Endodermal cell (in vitro differentiated cells): ENCODE results near the gene CUX1. TPM values are rescaled to one million over a fixed set of nuclear protein-coding genes. Genes with fewer than 3 reads are reported as not detected.
"Not testable (repeated sequence)": the region's sequence is repeated elsewhere in the genome, so short reads cannot be mapped to it uniquely, and the experiment has no call there.

Source experiments
- DNase-seq: peaks from one replicate; pipeline ENCODE4 v3.0.0-alpha.2; 2017
- H3K27ac ChIP-seq: 2 replicates; pipeline ENCODE4 v1.5.1; 2013; ENCODE audit warnings: mild to moderate bottlenecking, low read depth, low read length, moderate library complexity
- H3K27me3 ChIP-seq: 2 replicates; pipeline ENCODE4 v1.6.1; 2013; ENCODE audit warnings: mild to moderate bottlenecking, low read length, moderate library complexity; ENCODE audit not compliant: insufficient read depth, control insufficient read depth, poor library complexity, severe bottlenecking
- H3K36me3 ChIP-seq: 2 replicates; pipeline ENCODE4 v1.7.0; 2013; ENCODE audit warnings: mild to moderate bottlenecking, low read length, moderate library complexity; ENCODE audit not compliant: control insufficient read depth, insufficient read depth
- H3K4me1 ChIP-seq: one replicate; pipeline ENCODE4 v1.7.0; 2013; ENCODE audit warnings: low read length; ENCODE audit not compliant: control insufficient read depth, insufficient read depth
- H3K4me3 ChIP-seq: 2 replicates; pipeline ENCODE4 v1.5.1; 2013; ENCODE audit warnings: mild to moderate bottlenecking, low read length, moderate library complexity
- H3K9ac ChIP-seq: 2 replicates; pipeline ENCODE4 v1.6.1; 2013; ENCODE audit warnings: mild to moderate bottlenecking, low read length, moderate library complexity; ENCODE audit not compliant: poor library complexity, severe bottlenecking; ENCODE audit errors: extremely low read depth
- H3K9me3 ChIP-seq: 2 replicates; pipeline ENCODE4 v1.6.1; 2013; ENCODE audit warnings: mild to moderate bottlenecking, low read length, moderate library complexity; ENCODE audit not compliant: control insufficient read depth
- H3K27ac Mint-ChIP-seq: 2 replicates; pipeline ENCODE4 v1.8.0; 2020; ENCODE audit warnings: mixed read lengths
- H3K27me3 Mint-ChIP-seq: 2 replicates; pipeline ENCODE4 v1.8.0; 2021; ENCODE audit warnings: mild to moderate bottlenecking, mixed read lengths; ENCODE audit not compliant: insufficient read depth
- H3K36me3 Mint-ChIP-seq: 2 replicates; pipeline ENCODE4 v1.8.0; 2020; ENCODE audit warnings: low read depth, mixed read lengths
- H3K4me1 Mint-ChIP-seq: 2 replicates; pipeline ENCODE4 v1.8.0; 2020; ENCODE audit warnings: mixed read lengths
- H3K4me3 Mint-ChIP-seq: 2 replicates; pipeline ENCODE4 v1.8.0; 2020; ENCODE audit warnings: mild to moderate bottlenecking, moderate library complexity, mixed read lengths
- H3K9me3 Mint-ChIP-seq: 2 replicates; pipeline ENCODE4 v1.8.0; 2020; ENCODE audit warnings: mild to moderate bottlenecking, mixed read lengths
- WGBS, 2 experiments: methylation state at CpG; one replicate each; pipeline versions ENCODE4 v1.1.5 to v1.1.7; 2013; ENCODE audit warnings: missing lambda C conversion rate in 2 of 2, mixed read lengths in 1 of 2; ENCODE audit not compliant: insufficient coverage in 1 of 2, insufficient read length in 1 of 2; 5-methylcytosine and 5-hydroxymethylcytosine counted together
- total RNA-seq, 2 donors: library from RNA; stranded (reverse); fragmentation: NEBNext Ultra II Directional in 1 of 2; extraction: Animal tissue kit (Norgen Biotek cat#: 25700) in 1 of 2; gene quantifications; 2 replicates in 1 of 2; 3 replicates in 1 of 2; pipeline ENCODE4 v1.2.1, GENCODE V29; 2021
- TF ChIP-seq, protein P1 (sequence below): fragments of 200-600 bp; sonication (generic); conservative IDR thresholded peaks from 2 replicates; pipeline ENCODE4 v1.5.0; 2021; ENCODE audit warnings: antibody characterized with exemption, mild to moderate bottlenecking

The CUX1 gene
- total RNA-seq, 2 donors from 2014 or later: 85.1 to 108 TPM

DNA sequence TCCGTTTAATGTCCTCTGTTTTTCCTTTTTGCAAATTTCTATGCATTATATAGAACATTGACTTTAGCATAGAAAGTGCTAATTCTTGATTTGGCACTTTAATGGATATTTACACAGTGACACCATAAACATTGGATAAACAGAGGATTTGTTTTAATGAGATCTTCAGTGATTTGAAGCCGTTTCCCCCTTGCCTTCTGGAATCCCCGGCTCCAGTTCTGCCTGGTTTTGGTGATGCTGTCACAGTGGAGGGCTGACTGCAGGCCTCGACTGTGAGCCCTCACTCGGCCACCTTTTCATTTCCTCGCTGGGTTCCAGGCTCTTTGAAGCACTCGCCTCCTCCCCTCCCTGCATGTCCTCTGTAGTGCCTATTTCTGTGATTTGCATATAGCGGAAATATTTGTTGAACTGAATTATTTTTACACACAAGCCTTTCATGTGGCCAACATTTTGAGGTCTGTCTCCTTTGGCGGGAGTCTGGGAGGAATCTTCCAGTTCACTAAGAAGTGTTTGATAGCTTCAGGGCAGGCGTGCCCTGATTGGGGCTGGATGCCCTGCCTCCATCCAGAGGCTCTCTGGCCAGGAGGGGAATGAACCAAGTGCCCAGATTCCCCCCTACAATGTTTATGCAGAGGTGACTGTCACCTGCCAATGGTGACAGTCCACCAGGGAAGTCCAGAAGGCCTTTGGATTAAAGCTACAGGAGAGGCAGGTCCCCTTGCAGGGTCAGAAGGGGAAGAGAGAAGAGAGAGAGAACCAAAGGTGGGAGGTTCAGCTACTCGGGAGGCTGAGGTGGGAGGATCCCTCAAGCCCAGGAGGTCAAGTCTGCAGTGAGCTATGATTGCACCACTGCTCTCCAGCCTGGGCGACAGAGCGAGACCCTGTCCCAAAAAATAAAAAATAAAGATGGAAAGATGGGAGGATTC is 67.5 kb downstream of the CUX1 start:
- Mint-ChIP-seq H3K4me1 (peaks cover 38% of the 10 kb centered on the region), H3K4me3 (no peak overlapping the region), H3K27me3 (no peaks in the 10 kb centered on the region), H3K36me3 (peaks cover 7% of the 10 kb centered on the region), H3K9me3 (no peaks in the 10 kb centered on the region), H3K27ac (peak overlapping the region; percentile 52)
- no peaks in the 10 kb centered on the region for H3K36me3 ChIP-seq
- 88 to 89% methylated on average over 8 to 13 of the region's 13 CpGs for WGBS, 2 experiments
- H3K27ac ChIP-seq: no peak overlapping the region
- peaks cover 12% of the 10 kb centered on the region for H3K4me1 ChIP-seq
- H3K9ac ChIP-seq: no peak overlapping the region
- no peak for DNase-seq
- no peak overlapping the region for H3K4me3 ChIP-seq
- TF ChIP-seq, protein P1, sequence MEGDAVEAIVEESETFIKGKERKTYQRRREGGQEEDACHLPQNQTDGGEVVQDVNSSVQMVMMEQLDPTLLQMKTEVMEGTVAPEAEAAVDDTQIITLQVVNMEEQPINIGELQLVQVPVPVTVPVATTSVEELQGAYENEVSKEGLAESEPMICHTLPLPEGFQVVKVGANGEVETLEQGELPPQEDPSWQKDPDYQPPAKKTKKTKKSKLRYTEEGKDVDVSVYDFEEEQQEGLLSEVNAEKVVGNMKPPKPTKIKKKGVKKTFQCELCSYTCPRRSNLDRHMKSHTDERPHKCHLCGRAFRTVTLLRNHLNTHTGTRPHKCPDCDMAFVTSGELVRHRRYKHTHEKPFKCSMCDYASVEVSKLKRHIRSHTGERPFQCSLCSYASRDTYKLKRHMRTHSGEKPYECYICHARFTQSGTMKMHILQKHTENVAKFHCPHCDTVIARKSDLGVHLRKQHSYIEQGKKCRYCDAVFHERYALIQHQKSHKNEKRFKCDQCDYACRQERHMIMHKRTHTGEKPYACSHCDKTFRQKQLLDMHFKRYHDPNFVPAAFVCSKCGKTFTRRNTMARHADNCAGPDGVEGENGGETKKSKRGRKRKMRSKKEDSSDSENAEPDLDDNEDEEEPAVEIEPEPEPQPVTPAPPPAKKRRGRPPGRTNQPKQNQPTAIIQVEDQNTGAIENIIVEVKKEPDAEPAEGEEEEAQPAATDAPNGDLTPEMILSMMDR: no peak
- H3K9me3 ChIP-seq: no peaks in the 10 kb centered on the region
- no peaks in the 10 kb centered on the region for H3K27me3 ChIP-seq

DNA sequence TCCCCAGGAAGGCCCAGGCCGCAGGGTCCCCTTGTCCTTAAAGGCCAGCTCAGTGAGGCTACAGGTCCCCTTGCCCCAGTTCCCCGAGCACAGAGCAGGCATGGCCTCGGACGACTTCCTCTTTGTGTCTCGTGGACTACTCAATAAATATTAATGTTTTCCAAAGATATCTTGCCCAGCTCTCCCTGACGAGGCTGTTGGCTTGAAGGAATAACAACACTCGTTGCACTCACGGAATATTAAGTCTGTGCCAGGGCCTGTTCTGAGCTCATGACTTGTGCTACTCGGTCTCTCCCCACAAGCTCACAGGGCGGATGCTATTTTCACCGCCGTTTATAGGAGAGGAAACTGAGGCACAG is 68.2 kb downstream of the CUX1 start:
- 91 to 93% methylated on average over 12 of the region's 12 CpGs for WGBS, 2 experiments
- no peaks in the 10 kb centered on the region for H3K9me3 Mint-ChIP-seq
- no peak overlapping the region for H3K9ac ChIP-seq
- H3K4me3 Mint-ChIP-seq: no peak overlapping the region
- peaks cover 12% of the 10 kb centered on the region for H3K4me1 ChIP-seq
- peaks cover 36% of the 10 kb centered on the region for H3K4me1 Mint-ChIP-seq
- H3K36me3 Mint-ChIP-seq: peaks cover 7% of the 10 kb centered on the region
- DNase-seq: no peak
- no peak overlapping the region for H3K4me3 ChIP-seq
- H3K36me3 ChIP-seq: no peaks in the 10 kb centered on the region
- no peak overlapping the region for H3K27ac Mint-ChIP-seq
- H3K27ac ChIP-seq: no peak overlapping the region
- TF ChIP-seq, protein P1: no peak
- no peaks in the 10 kb centered on the region for H3K9me3 ChIP-seq
- H3K27me3 ChIP-seq: no peaks in the 10 kb centered on the region
- H3K27me3 Mint-ChIP-seq: no peaks in the 10 kb centered on the region

DNA sequence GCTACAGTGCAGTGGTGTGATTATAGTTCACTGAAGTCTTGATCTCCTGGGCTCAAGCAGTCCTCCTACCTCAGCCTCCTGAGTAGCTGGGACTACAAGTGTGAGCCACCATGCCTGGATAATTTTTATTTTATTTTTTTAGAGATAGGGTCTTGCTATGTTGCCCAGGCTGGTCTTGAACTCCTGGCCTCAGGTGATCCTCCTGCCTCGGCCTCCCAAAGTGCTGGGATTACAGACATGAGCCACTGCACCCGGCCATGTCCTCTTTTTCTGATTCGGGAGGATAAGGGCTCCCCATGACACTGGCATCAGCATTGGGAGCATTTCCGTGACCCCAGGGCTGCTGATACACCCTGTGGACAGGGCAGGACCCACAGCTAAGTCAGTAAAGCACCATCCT is 69.9 kb downstream of the CUX1 start:
- 91 to 94% methylated on average over 4 of the region's 4 CpGs for WGBS, 2 experiments
- peaks cover 39% of the 10 kb centered on the region for H3K4me1 Mint-ChIP-seq
- H3K27ac Mint-ChIP-seq: not testable (repeated sequence)

DNA sequence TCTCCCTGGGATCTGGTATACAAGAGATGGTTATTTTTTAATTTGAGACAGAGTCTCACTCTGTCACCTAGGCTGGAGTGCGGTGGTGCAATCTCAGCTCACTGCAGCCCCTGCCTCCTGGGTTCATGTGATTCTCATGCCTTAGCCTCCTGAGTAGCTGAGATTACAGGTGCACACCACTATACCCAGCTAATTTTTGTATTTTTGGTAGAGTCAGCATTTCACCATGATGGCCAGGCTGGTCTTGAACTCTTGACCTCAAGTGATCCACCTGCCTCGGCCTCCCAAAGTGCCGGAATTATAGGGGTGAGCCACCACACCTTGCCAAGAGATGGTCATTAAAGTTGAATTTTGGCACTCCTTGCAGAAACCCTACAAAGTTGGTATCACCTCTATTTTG is 71.1 kb downstream of the CUX1 start:
- 92 to 94% methylated on average over 3 of the region's 3 CpGs for WGBS, 2 experiments
- not testable (repeated sequence) for H3K27me3 Mint-ChIP-seq, H3K4me1 ChIP-seq, H3K9me3 ChIP-seq, H3K36me3 Mint-ChIP-seq, H3K4me3 ChIP-seq, H3K27ac Mint-ChIP-seq, DNase-seq, H3K9ac ChIP-seq, H3K9me3 Mint-ChIP-seq, H3K27ac ChIP-seq, H3K27me3 ChIP-seq, H3K4me3 Mint-ChIP-seq, H3K36me3 ChIP-seq
- peaks cover 30% of the 10 kb centered on the region for H3K4me1 Mint-ChIP-seq

More for the DNA sequence above, 69.9 kb downstream of the CUX1 start:
- H3K27ac ChIP-seq, H3K4me1 ChIP-seq, H3K9me3 Mint-ChIP-seq, H3K27me3 Mint-ChIP-seq, H3K36me3 ChIP-seq, H3K4me3 Mint-ChIP-seq, H3K9me3 ChIP-seq, DNase-seq, H3K36me3 Mint-ChIP-seq, H3K9ac ChIP-seq, H3K4me3 ChIP-seq, H3K27me3 ChIP-seq: not testable (repeated sequence)
